ENCODE results near the gene HPGD.

Gene HPGD

DNA sequence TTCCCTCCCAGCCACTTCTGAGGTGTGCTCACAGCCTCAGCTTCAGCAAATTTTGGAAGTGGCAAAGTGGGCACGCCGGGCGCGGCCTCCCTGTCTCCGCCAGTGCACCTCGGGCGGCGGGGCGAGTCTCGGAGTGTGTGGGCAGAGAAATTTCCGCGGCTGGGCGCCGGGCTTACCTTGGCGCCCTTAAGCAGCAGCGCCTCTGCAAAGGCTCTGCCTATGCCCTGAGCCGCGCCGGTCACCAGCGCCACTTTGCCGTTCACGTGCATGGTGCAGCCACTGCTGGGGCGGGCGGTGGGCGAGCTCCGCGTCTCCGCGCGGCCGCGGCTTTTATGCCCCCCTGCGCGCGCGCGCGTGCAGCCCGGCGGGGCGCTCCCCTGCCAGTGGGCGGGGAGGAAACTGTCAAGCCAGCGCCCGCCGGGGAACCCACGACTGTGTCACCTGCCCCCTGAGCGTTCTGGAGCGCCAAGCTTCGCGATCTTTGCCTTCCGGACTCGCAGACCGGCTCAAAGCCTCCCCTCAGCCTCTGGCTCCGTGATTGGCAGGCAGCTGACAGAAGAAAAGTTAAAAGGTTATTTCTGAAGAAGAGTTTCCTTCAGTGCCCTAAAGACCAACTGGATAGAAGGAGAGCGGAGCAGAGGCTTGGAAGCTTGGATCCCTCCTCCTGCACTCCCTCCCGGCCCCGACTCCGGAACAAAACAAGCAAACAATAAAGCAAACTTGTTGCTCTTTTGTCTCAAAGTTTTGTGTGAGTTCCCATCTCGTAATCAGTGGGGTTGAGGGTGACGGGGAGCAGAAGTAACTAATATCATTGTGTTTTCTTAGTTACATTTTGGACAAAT lies at the start of gene HPGD:
Gene HPGD, minus strand, starts transcription at position 306 of the 842 bp plus-strand sequence. Its CDS starts 37 bp downstream, at position 269.
- DNase-seq = peak; percentile 60

GRCh38 chr4:174564529-174564928 lies 42.2 kb upstream of the HPGD start:
- no peak for DNase-seq

GRCh38 chr4:174563399-174563798 lies 41.1 kb upstream of the HPGD start:
- DNase-seq = no peak

GRCh38 chr4:174561560-174561959 lies 39.3 kb upstream of the HPGD start:
- no peak for DNase-seq

DNA sequence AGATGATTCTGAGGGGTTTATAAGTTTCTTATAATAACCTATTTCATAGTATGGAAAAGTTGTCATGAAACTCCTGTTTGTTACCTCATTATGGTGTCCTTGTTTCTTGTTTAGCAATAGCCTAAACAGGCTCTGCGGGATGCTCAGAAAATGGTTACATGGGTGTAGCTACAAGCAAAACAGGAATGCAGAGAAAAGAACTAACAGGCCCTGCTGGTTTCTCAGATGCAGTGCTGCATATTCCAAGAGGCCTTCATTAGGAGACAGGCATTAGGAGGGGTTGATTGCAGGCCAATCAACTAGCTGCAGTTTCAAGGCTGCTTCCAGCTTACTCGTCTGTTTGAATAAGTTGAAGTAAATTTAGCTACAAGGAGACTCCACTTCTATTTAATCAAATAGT lies 37.6 kb upstream of the HPGD start:
- no peak for DNase-seq

DNA sequence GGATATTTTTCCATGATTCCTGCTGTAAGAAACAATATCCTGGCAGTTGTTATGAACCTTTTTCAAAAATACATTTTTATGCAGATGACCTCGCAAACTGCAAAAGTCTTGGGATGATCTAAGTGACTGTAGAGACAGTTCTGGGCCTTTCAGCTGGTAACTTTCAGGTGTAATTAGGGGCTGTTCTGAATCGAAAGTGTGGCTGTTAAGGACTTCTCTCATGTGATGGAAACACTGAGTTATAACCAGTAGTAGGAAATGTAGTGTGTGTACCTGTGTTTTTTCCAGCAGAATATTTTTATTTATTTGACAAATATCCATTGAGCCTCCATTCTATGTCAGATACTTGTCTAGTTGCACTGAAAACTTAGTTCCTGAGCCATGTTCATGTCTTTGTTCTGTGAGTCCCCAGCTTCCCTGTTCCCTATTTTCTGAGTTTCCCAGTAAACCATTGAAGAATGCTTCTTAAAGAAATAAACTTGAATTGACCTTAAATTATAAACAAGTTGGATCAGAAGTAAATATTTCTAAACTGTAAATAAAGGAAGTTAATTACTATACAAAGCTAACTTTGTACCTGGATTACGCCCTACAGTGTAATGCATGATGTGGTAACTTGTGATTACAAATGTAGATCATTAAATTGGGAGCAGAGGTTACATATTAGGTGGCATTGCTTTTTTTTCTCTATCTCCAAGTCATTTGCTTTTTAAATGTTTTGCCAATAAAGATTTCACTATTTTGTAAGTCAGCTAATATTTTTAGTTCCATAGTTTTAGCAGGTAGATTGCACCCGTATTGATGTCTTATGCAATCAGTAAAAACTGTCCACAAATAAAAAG lies 33.7 kb upstream of the HPGD start:
- no peak for DNase-seq

- no peak for DNase-seq
Observed at GRCh38 chr4:174554231-174554728, 32.0 kb upstream of the HPGD start.

- DNase-seq = no peak
Observed at GRCh38 chr4:174553828-174554227, 31.5 kb upstream of the HPGD start.

- no peak for DNase-seq
Observed at GRCh38 chr4:174553031-174553430, 30.7 kb upstream of the HPGD start.

DNA sequence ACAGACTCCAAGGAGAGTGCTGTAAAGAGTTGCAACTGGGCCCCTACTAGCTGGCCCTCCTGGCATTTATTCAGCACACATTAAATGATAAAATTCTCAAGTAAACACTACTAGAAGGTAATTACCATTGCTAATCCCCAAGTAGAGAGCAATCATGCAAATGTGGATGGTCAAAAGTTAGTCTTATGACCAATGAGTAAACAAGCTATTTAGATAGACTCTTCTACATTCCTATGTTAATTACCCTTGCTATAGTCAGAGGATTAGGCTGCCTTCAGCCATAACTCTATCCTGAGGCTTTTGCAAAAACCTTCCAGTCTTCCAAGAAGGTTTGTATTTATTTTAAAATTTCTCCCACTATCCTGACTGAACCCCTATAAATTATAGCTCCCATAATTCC lies 28.3 kb upstream of the HPGD start:
- no peak for DNase-seq

- DNase-seq = no peak
Observed at GRCh38 chr4:174549721-174550120, 27.4 kb upstream of the HPGD start.

GRCh38 chr4:174545268-174545667 lies 23.0 kb upstream of the HPGD start:
- DNase-seq = no peak

- DNase-seq = no peak
Observed at GRCh38 chr4:174544496-174544895, 22.2 kb upstream of the HPGD start.

GRCh38 chr4:174540175-174540574 lies 17.9 kb upstream of the HPGD start:
- DNase-seq = no peak

- no peak for DNase-seq
Observed at GRCh38 chr4:174539571-174539970, 17.3 kb upstream of the HPGD start.

GRCh38 chr4:174538876-174539250 lies 16.6 kb upstream of the HPGD start:
- DNase-seq = no peak

DNA sequence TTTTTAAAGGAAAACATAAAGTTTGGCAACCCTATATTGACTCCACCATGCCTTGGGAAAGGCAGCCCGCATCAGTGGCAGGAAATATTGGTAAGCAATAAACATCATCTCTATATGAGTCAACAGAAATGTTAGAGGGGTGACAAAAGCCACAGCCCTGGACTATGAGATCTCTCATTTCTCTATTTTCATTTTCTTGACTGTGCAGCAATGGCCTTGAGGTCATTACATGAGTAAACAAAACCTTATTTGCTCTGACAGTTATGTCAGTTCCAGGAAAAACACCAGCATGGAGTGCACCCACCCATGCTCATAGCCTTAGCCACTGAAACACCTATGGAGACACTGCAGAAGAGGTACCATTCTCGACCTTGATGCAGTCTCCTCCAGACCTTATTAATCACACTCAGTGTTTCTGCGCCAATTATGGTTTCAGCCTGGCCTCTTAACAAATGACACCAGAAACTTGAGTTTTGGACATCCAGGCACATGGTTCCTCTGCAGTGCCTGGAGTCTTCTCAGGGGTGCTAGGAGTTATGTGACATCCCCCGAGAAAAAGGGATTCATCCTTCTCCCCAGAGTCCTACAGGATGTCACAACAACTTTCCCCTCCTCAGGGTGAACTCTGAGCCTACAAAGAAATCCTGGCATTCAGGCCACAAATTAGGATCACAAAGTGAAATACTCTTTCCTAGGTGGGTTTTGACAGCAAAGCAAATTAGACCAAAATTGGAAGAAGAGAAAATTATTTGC lies 16.0 kb upstream of the HPGD start:
- peak; percentile 73 for DNase-seq

DNA sequence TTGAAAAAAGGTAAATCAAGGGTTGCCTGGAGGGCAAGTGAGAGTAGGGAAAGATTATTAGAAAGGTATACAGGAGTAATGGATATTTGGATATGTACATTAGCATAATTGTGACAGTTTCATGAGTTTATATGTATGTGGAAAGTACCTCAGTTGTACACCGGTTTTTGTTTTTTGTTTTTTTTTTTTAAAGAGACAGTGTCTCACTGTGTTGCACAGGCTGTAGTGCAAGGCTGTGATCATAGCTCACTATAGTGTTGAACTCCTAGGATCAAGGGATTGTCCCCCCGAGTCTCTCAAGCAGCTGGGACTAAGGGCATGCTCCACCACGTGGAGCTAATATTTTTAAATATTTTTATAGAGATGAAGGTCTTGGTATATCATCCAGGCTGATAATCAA lies 15.3 kb upstream of the HPGD start:
- no peak for DNase-seq

GRCh38 chr4:174534461-174534860 lies 12.2 kb upstream of the HPGD start:
- no peak for DNase-seq

- no peak for DNase-seq
Observed at GRCh38 chr4:174532445-174532844, 10.2 kb upstream of the HPGD start.

DNA sequence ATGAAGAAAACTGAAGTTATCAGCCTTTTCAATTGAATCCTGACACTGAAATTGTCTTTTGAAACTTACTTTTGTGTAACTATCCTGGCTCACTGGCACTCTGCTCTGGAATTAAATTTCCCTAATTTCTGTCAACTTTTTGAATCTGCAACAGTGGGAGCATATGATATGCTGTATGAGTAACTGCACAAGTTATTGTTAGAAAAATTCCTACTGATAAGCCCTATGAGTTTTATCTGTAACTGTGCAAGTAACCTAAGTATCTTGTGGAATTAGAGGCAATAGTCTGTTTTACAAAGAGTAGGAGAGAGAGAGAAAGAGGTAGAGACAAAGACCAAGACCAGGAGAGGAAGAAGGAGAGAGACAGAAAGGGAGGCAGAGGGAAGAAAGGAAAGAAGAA lies 9.2 kb upstream of the HPGD start:
- no peak for DNase-seq

DNA sequence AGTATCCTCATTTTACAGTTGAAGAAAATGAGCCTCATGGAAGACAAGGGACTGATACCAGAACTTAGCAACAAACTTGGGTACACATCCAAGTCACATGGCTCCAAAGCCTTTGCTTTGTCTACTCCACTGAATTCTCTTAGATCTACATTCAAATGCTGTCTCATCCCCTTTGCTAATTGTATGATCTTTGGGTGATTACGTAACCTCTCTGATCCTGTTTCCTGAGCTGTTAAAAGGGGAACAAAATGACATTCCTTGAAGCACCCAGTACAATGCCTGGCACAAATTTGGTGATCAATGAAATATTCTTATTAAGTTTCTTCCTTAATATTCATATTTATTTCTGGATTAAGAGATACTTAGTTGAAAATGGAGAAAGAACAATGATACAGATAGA lies 5.9 kb upstream of the HPGD start:
- no peak for DNase-seq

DNA sequence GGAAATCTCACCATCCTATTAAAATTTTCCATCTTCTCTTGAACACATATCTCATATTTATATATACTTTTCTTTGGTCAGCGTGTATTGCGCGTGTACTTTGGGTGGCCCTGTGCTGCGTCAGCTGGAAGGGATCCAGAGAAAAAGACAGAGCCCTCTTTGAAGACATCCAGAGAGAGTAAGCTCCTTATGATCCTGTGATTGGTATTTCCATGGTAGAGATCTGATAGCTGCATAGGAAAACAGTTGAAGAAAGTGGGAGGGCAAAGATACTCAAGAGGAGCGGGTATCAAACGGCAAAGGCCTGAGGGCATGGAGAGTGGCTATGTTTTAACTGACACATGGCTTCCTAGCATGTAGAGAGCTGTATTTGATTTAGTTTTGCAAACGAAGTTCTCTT lies 4.4 kb upstream of the HPGD start:
- no peak for DNase-seq
